ENCODE data around the gene EIF1AX.

The EIF1AX gene

GRCh38 chrX:20116087-20116576, 25.5 kb downstream of the EIF1AX start:
- peak overlapping the region; percentile 34 for H3K4me3 ChIP-seq (ENCODE audit: low read depth, low read length)
- DNase-seq (ENCODE audit: low read depth): no peak
- TF ChIP-seq CTCF (IDR thresholded peaks at IDR 0.05; ENCODE audit: low read depth, low read length, missing control alignments): no peak

GRCh38 chrX:20112022-20112774, 29.4 kb downstream of the EIF1AX start:
- no peak for DNase-seq (ENCODE audit: low read depth)
- in situ Hi-C loops (cut with HindIII; ENCODE audit: low sequenced_read_pairs): no loop called here
- TF ChIP-seq CTCF (IDR thresholded peaks at IDR 0.05; ENCODE audit: low read depth, low read length, missing control alignments): no peak
- H3K4me3 ChIP-seq (ENCODE audit: low read depth, low read length): no peak overlapping the region

More at GRCh38 chrX:20116087-20116576, 25.5 kb downstream of the EIF1AX start:
- in situ Hi-C loops (cut with HindIII; ENCODE audit: low sequenced_read_pairs): no loop called here

GRCh38 chrX:20111271-20111670, 30.4 kb downstream of the EIF1AX start:
- no peak overlapping the region for H3K4me3 ChIP-seq (ENCODE audit: low read depth, low read length)
- in situ Hi-C loops (cut with HindIII; ENCODE audit: low sequenced_read_pairs): no loop called here
- TF ChIP-seq CTCF (IDR thresholded peaks at IDR 0.05; ENCODE audit: low read depth, low read length, missing control alignments): no peak
- no peak for DNase-seq (ENCODE audit: low read depth)

GRCh38 chrX:20101934-20102581, 39.6 kb downstream of the EIF1AX start:
- no peak overlapping the region for H3K4me3 ChIP-seq (ENCODE audit: low read depth, low read length)
- DNase-seq (ENCODE audit: low read depth): no peak
- in situ Hi-C loops (cut with HindIII; ENCODE audit: low sequenced_read_pairs): no loop called here
- TF ChIP-seq CTCF (IDR thresholded peaks at IDR 0.05; ENCODE audit: low read depth, low read length, missing control alignments): no peak

- in situ Hi-C loops (cut with HindIII; ENCODE audit: low sequenced_read_pairs): no loop called here
- H3K4me3 ChIP-seq (ENCODE audit: low read depth, low read length): no peak overlapping the region
- no peak for TF ChIP-seq CTCF (IDR thresholded peaks at IDR 0.05; ENCODE audit: low read depth, low read length, missing control alignments)
- no peak for DNase-seq (ENCODE audit: low read depth)
Observed at GRCh38 chrX:20091499-20091898, 50.1 kb downstream of the EIF1AX start.

GRCh38 chrX:20089845-20090244, 51.8 kb downstream of the EIF1AX start:
- in situ Hi-C loops (cut with HindIII; ENCODE audit: low sequenced_read_pairs): no loop called here
- DNase-seq (ENCODE audit: low read depth): no peak
- no peak overlapping the region for H3K4me3 ChIP-seq (ENCODE audit: low read depth, low read length)
- TF ChIP-seq CTCF (IDR thresholded peaks at IDR 0.05; ENCODE audit: low read depth, low read length, missing control alignments): no peak
